ENCODE data around the gene TINCR. TPM values are rescaled to one million over a fixed set of nuclear protein-coding genes. Genes with fewer than 3 reads are reported as not detected.

The TINCR gene
- total RNA-seq, 1 experiment from 2014 or later = 0.17 TPM

GRCh38 chr19:5545051-5545450 lies 22.7 kb downstream of the TINCR start:
- no peaks in the 10 kb centered on the region for H3K9me3 Mint-ChIP-seq
- H2BK12ac ChIP-seq (ENCODE audit: insufficient read length, low read depth, low read length) = no peak overlapping the region
- peaks cover 42% of the 10 kb centered on the region for H3K27me3 Mint-ChIP-seq (ENCODE audit: low read depth)
- no peak overlapping the region for H4K5ac ChIP-seq (ENCODE audit: insufficient read length, low read depth, low read length)
- no peak for DNase-seq
- no peak overlapping the region for H3K9ac ChIP-seq (ENCODE audit: extremely low read depth, insufficient read length, low read length)
- H2BK15ac ChIP-seq (ENCODE audit: low read depth, low read length) = no peak overlapping the region
- no peaks in the 10 kb centered on the region for H3K79me1 ChIP-seq (ENCODE audit: insufficient read depth, low read depth, low read length, poor library complexity, severe bottlenecking)
- WGBS (ENCODE audit: extremely low coverage, insufficient read length, low lambda C conversion rate) = no CpG with 5 or more reads among the region's 5 CpGs
- no peak overlapping the region for H3K18ac ChIP-seq (ENCODE audit: insufficient read length, low read depth, low read length)
- no peak overlapping the region for H2AFZ ChIP-seq (ENCODE audit: low read length)
- H3K27ac ChIP-seq (ENCODE audit: insufficient read length, low read depth, low read length) = no peak overlapping the region
- no peak overlapping the region for H3K14ac ChIP-seq (ENCODE audit: insufficient read depth, low read length)
- H3K23ac ChIP-seq (ENCODE audit: insufficient read length, low read depth, low read length) = no peak overlapping the region
- no peak overlapping the region for H4K91ac ChIP-seq (ENCODE audit: insufficient read length, low read depth, low read length)
- no peak overlapping the region for H3K4me3 Mint-ChIP-seq
- no peak overlapping the region for H3T11ph ChIP-seq (ENCODE audit: low read length)
- H3K9me3 ChIP-seq (ENCODE audit: control insufficient read depth, low read depth, low read length) = no peaks in the 10 kb centered on the region
- H3K36me3 Mint-ChIP-seq (ENCODE audit: insufficient read depth in 1 of 3, low read depth in 3 of 3) = no peaks in the 10 kb centered on the region
- H3K4me1 ChIP-seq (ENCODE audit: insufficient read depth, low read length) = no peaks in the 10 kb centered on the region
- no peak overlapping the region for H2AK5ac ChIP-seq (ENCODE audit: insufficient read length, low read length)
- H3K27me3 ChIP-seq (ENCODE audit: insufficient read depth, low read length) = no peaks in the 10 kb centered on the region
- no peak overlapping the region for H2BK5ac ChIP-seq (ENCODE audit: insufficient read length, low read length)
- no peak overlapping the region for H3K56ac ChIP-seq (ENCODE audit: insufficient read length, low read depth, low read length)
- H3K4ac ChIP-seq (ENCODE audit: low read depth, low read length) = no peak overlapping the region
- H4K20me1 ChIP-seq (ENCODE audit: control insufficient read depth, insufficient read depth, insufficient read length) = no peaks in the 10 kb centered on the region
- H3K4me1 Mint-ChIP-seq = peaks cover 3 to 16% of the 10 kb centered on the region in 2 experiments; a peak in 3 of 4 replicates
- no peaks in the 10 kb centered on the region for H3K79me2 ChIP-seq (ENCODE audit: insufficient read depth, low read length)
- H2BK120ac ChIP-seq (ENCODE audit: low read depth, low read length, poor library complexity, severe bottlenecking) = no peak overlapping the region
- H4K8ac ChIP-seq (replicated peaks; ENCODE audit: insufficient read length, low read depth, low read length) = no peak overlapping the region
- TF ChIP-seq CTCF (conservative IDR thresholded peaks at IDR 0.05) = no peak
- no peak overlapping the region for H3K4me2 ChIP-seq (ENCODE audit: insufficient read depth, insufficient read length, low read length)
- H2BK20ac ChIP-seq (ENCODE audit: low read depth, low read length, poor library complexity, severe bottlenecking) = no peak overlapping the region
- no peaks in the 10 kb centered on the region for H3K23me2 ChIP-seq (ENCODE audit: insufficient read length, low read depth, low read length, poor library complexity, severe bottlenecking)
- H3K27ac Mint-ChIP-seq = no peak overlapping the region
